Measurements from ENCODE around the gene RGS9.

The RGS9 gene

DNA sequence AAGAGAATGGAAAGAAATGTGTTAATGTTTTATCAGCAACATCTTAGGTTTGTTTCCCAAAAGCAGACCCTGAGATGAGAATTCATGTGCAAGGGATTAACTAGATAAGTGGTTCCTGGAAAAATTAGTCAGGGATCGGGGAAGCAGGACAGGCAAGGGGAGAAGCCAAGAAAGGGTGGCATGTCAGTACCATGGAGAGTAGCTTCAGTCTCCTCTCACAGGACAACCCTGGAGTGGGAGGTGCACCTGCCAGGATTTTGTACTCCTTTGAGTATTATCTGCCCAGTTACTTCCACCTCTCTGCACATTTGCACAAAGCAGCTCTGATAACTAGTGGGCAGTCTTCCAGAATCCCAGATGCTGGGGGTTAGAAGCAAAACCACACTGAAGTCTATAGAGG lies 117.0 kb downstream of the RGS9 start:
- H3K9ac ChIP-seq (ENCODE audit: low read length) = no peak overlapping the region

DNA sequence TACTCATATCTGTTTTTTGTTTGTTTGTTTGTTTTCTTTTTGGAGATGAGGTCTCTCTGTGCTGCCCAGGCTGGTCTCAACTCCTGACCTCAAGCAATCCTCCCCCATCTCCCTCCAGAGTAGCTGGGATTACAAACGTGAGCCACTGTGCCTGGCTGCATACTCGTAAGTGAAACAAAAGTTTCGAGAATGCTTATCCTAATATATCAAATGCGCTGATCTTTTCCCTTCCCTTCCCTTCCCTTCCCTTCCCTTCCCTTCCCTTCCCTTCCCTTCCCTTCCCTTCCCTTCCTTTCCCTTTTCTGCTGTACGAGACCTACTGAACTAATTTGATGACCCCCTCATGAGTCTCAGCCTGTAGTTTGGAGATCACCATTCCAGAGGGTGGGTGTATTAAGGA lies 122.1 kb downstream of the RGS9 start:
- H4K20me1 ChIP-seq (ENCODE audit: low read depth, low read length) = no peaks in the 10 kb centered on the region
- H3K36me3 ChIP-seq (ENCODE audit: low read length) = no peaks in the 10 kb centered on the region
- TF ChIP-seq, protein P1, sequence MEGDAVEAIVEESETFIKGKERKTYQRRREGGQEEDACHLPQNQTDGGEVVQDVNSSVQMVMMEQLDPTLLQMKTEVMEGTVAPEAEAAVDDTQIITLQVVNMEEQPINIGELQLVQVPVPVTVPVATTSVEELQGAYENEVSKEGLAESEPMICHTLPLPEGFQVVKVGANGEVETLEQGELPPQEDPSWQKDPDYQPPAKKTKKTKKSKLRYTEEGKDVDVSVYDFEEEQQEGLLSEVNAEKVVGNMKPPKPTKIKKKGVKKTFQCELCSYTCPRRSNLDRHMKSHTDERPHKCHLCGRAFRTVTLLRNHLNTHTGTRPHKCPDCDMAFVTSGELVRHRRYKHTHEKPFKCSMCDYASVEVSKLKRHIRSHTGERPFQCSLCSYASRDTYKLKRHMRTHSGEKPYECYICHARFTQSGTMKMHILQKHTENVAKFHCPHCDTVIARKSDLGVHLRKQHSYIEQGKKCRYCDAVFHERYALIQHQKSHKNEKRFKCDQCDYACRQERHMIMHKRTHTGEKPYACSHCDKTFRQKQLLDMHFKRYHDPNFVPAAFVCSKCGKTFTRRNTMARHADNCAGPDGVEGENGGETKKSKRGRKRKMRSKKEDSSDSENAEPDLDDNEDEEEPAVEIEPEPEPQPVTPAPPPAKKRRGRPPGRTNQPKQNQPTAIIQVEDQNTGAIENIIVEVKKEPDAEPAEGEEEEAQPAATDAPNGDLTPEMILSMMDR (IDR thresholded peaks at IDR 0.05; ENCODE audit: insufficient read depth, low read length, poor library complexity, severe bottlenecking) = no peak
- TF ChIP-seq EZH2phosphoT487 (conservative IDR thresholded peaks at IDR 0.05; ENCODE audit: low read length) = no peak

More for the DNA sequence above, 117.0 kb downstream of the RGS9 start:
- no peaks in the 10 kb centered on the region for H4K20me1 ChIP-seq (ENCODE audit: low read depth, low read length)
- no peak overlapping the region for H3K4me2 ChIP-seq (ENCODE audit: low read depth, low read length, poor library complexity, severe bottlenecking)
- no peak overlapping the region for H2AFZ ChIP-seq (ENCODE audit: low read depth, low read length, severe bottlenecking)
- no peak overlapping the region for H3K4me3 ChIP-seq (ENCODE audit: insufficient read depth, low read length, poor library complexity, severe bottlenecking)
- H3K27me3 ChIP-seq (ENCODE audit: low read length) = no peaks in the 10 kb centered on the region; the same call in 1 of the 2 replicates
- no peaks in the 10 kb centered on the region for H3K36me3 ChIP-seq (ENCODE audit: low read length)
- H3K27ac ChIP-seq (ENCODE audit: low read depth, low read length) = no peak overlapping the region
- no peak for TF ChIP-seq EZH2phosphoT487 (conservative IDR thresholded peaks at IDR 0.05; ENCODE audit: low read length)
- TF ChIP-seq, protein P1 (IDR thresholded peaks at IDR 0.05; ENCODE audit: insufficient read depth, low read length, poor library complexity, severe bottlenecking) = no peak
- no peaks in the 10 kb centered on the region for H3K9me2 ChIP-seq (replicated peaks; ENCODE audit: insufficient read depth, low read length)
- H3K79me2 ChIP-seq (ENCODE audit: insufficient read depth, low read length) = no peaks in the 10 kb centered on the region
- peaks cover 7% of the 10 kb centered on the region; the same call in 1 of the 2 replicates for H3K9me3 ChIP-seq (ENCODE audit: insufficient read depth, low read length)
- no peaks in the 10 kb centered on the region for H3F3A ChIP-seq (ENCODE audit: insufficient read depth)

GRCh38 chr17:65259696-65260485 lies 122.7 kb downstream of the RGS9 start:
- H3K27ac ChIP-seq (ENCODE audit: low read depth, low read length) = no peak overlapping the region
- H3K9ac ChIP-seq (ENCODE audit: low read length) = no peak overlapping the region
- TF ChIP-seq, protein P1 (IDR thresholded peaks at IDR 0.05; ENCODE audit: insufficient read depth, low read length, poor library complexity, severe bottlenecking) = no peak
- H3K79me2 ChIP-seq (ENCODE audit: insufficient read depth, low read length) = no peaks in the 10 kb centered on the region
- no peaks in the 10 kb centered on the region for H3K27me3 ChIP-seq (ENCODE audit: low read length)
- peaks cover 7% of the 10 kb centered on the region; the same call in 1 of the 2 replicates for H3K9me3 ChIP-seq (ENCODE audit: insufficient read depth, low read length)
- H3K9me2 ChIP-seq (replicated peaks; ENCODE audit: insufficient read depth, low read length) = no peaks in the 10 kb centered on the region
- H2AFZ ChIP-seq (ENCODE audit: low read depth, low read length, severe bottlenecking) = no peak overlapping the region
- H4K20me1 ChIP-seq (ENCODE audit: low read depth, low read length) = no peaks in the 10 kb centered on the region
- H3K36me3 ChIP-seq (ENCODE audit: low read length) = no peaks in the 10 kb centered on the region
- H3K4me3 ChIP-seq (ENCODE audit: insufficient read depth, low read length, poor library complexity, severe bottlenecking) = no peak overlapping the region
- H3K4me2 ChIP-seq (ENCODE audit: low read depth, low read length, poor library complexity, severe bottlenecking) = no peak overlapping the region
- H3F3A ChIP-seq (ENCODE audit: insufficient read depth) = no peaks in the 10 kb centered on the region

More for the DNA sequence above, 122.1 kb downstream of the RGS9 start:
- Histone ChIP-seq H3K9me2 (replicated peaks; ENCODE audit: insufficient read depth, low read length) (no peaks in the 10 kb centered on the region), H3K79me2 (ENCODE audit: insufficient read depth, low read length) (no peaks in the 10 kb centered on the region), H3K4me3 (ENCODE audit: insufficient read depth, low read length, poor library complexity, severe bottlenecking) (no peak overlapping the region), H3K27me3 (ENCODE audit: low read length) (no peaks in the 10 kb centered on the region), H3K27ac (ENCODE audit: low read depth, low read length) (no peak overlapping the region), H3K4me2 (ENCODE audit: low read depth, low read length, poor library complexity, severe bottlenecking) (no peak overlapping the region), H3K9me3 (ENCODE audit: insufficient read depth, low read length) (peaks cover 7% of the 10 kb centered on the region; the same call in 1 of the 2 replicates), H3F3A (ENCODE audit: insufficient read depth) (no peaks in the 10 kb centered on the region), H2AFZ (ENCODE audit: low read depth, low read length, severe bottlenecking) (no peak overlapping the region), H3K9ac (ENCODE audit: low read length) (no peak overlapping the region)

All from SU-DHL-6 (cell line).